GM19351 (cell line): Measurements from ENCODE around the gene RAB3D.
"Not testable (repeated sequence)": the region's sequence is repeated elsewhere in the genome, so short reads cannot be mapped to it uniquely, and the experiment has no call there.

Experiments
- ATAC-seq: cut with Tn5 transposase; IDR thresholded peaks from one replicate; pipeline ENCODE4 v1.9.1; 2021; ENCODE audit warnings: mild to moderate bottlenecking, moderate library complexity; ENCODE audit not compliant: unreplicated experiment

RAB3D gene

GRCh38 chr19:11340099-11340467, 626 bp upstream of the RAB3D start:
- ATAC-seq, result not testable (repeated sequence)

GRCh38 chr19:11338569-11339253, 746 bp downstream of the RAB3D start:
- no peak for ATAC-seq

GRCh38 chr19:11338121-11338520, 1.3 kb downstream of the RAB3D start:
- no peak for ATAC-seq

GRCh38 chr19:11337080-11337479, 2.4 kb downstream of the RAB3D start:
- ATAC-seq, result no peak

- ATAC-seq, result no peak
Measured at GRCh38 chr19:11335449-11336146, 3.9 kb downstream of the RAB3D start.

- not testable (repeated sequence) for ATAC-seq
Measured at GRCh38 chr19:11333838-11334237, 5.6 kb downstream of the RAB3D start.

GRCh38 chr19:11332822-11333221, 6.6 kb downstream of the RAB3D start:
- no peak for ATAC-seq

- no peak for ATAC-seq
Measured at GRCh38 chr19:11331502-11331901, 8.0 kb downstream of the RAB3D start.

GRCh38 chr19:11330127-11330526, 9.3 kb downstream of the RAB3D start:
- ATAC-seq, result no peak

- no peak for ATAC-seq
Measured at GRCh38 chr19:11325544-11325943, 13.9 kb downstream of the RAB3D start.

GRCh38 chr19:11324748-11325389, 14.6 kb downstream of the RAB3D start:
- no peak for ATAC-seq

GRCh38 chr19:11324079-11324661, 15.3 kb downstream of the RAB3D start:
- no peak for ATAC-seq

GRCh38 chr19:11323601-11324078, 15.8 kb downstream of the RAB3D start:
- ATAC-seq, result no peak

- ATAC-seq, result no peak
Measured at GRCh38 chr19:11322269-11323024, 17.0 kb downstream of the RAB3D start.

GRCh38 chr19:11321191-11322126, 18.0 kb downstream of the RAB3D start:
- ATAC-seq, result no peak

- not testable (repeated sequence) for ATAC-seq
Measured at GRCh38 chr19:11320278-11320995, 19.0 kb downstream of the RAB3D start.

GRCh38 chr19:11306337-11306736, 33.1 kb downstream of the RAB3D start:
- no peak for ATAC-seq

GRCh38 chr19:11304936-11305335, 34.5 kb downstream of the RAB3D start:
- no peak for ATAC-seq

- ATAC-seq, result no peak
Measured at GRCh38 chr19:11300811-11301120, 38.7 kb downstream of the RAB3D start.
